ENCODE results near the gene LPAR1.

Gene LPAR1

DNA sequence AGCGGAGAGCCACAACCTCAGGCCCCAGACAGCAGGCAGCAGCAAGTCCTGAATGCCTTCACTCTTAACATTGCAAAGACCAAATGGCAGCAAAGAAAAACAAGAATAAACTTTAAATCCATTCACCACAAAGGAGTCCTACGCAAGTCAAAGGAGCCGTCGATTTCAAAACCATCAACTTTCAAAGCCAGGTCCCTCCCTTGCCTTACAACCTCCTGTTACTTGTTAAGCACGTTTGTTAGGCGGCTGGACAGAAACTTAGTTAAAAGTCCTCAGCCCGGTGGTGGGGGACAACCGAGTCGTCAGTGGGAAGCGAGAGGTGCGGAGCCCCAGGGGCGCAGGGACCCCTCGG is 938 bp downstream of the LPAR1 start:
- DNase-seq: peak; percentile 67

DNA sequence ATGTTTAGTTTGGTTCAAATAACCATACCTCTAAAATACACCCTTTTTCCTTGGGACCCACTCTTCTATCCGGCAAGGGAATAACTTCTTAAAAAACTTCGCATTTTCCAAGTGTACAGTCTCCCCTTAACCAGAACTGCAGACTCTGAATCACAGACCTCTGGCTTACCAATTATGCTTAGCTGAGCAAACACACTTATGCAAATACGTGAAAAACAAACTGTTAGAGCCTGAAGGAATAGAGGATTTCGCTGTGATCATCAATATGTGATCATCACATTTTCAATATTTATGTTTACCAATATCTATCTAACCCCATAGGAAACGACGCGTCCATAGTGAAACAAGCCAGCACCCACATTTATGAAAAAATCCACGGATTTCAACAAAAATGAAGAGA is 1.3 kb downstream of the LPAR1 start:
- peak; percentile 23 for DNase-seq

DNA sequence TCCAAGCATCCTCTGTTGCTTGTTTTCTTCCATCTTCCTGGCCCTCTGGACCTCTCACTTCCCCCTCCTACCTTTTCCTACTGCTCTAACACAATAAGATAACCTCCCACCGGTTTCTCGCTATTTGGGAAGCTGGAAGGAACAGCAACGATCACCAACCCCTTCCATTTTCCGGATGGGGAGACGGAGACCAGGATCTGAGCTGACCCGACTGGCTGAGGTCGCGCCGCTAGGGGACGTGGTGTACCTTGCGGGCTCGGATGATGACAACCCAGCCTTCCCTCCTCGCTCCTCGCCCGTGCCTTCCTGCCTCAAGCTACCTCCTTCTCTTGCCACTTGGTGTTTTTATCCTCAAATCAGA is 1.9 kb downstream of the LPAR1 start:
- peak; percentile 55 for DNase-seq

DNA sequence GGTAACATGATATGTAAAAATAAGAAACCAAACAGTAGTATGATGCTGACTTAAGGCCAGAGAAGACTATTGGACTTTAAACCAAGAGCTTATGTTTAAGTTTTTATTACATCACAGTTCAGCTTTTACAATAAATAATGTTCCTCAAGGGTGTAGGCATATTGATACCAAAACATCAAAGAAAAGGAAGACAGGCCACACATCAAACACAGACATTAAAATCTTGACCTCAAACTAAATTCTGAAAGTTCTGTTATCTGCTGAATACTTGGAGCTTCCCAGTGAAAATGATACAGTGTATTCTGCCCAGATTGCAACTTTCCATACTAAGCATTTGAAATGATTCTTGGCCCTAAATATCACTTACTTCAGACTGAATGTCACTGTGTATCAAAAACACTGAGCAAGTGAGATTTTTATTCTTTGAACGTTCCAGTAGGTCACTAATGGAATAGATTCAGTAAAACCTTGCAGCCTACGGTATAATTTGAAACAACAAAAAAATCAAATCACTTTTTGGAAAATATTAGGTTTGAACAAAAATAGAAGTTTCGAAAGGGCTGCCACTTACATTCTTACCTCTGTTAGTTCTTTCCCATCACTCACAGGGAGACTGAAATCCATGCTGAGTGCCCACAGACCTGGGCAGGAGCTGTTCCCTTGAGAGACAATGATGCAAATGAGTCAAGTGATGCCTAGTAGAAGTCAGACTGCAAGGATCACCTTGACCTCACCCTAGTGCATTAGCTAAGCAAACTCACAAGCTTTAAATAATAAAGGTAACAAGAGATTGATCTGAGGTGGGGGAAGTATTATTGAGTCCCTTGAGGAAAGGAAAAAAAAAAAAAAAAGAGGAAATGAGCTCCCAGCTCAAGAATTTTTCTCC is 2.5 kb downstream of the LPAR1 start:
- DNase-seq: no peak

DNA sequence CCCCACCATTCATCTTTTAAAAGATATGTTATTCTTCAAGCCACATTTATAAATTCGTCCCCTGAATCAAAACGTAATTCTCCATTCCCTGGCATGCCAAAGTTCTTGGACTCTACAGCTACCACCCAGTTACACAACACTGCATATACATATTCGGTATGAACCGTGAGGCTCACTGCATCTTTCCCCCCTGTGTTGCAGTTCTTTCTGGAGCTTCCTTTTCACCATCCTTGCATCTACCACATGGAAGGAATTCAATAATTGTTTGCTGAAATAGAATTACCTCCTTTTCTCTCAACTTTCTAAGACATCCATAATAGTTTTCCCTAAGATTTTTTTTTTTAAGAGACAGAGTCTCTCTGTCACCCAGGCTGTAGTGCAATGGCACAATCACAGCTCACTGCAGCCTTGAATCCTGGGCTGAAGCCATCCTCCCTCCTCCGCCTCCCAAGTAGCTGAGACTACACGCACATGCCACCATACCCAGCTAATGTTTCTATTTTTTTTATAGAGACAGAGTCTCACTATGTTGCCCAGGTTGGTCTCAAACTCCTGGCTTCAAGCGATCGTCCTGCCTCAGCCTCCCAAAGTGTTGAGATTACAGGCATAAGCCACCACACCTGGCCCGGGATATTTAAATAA is 3.3 kb downstream of the LPAR1 start:
- DNase-seq: no peak

DNA sequence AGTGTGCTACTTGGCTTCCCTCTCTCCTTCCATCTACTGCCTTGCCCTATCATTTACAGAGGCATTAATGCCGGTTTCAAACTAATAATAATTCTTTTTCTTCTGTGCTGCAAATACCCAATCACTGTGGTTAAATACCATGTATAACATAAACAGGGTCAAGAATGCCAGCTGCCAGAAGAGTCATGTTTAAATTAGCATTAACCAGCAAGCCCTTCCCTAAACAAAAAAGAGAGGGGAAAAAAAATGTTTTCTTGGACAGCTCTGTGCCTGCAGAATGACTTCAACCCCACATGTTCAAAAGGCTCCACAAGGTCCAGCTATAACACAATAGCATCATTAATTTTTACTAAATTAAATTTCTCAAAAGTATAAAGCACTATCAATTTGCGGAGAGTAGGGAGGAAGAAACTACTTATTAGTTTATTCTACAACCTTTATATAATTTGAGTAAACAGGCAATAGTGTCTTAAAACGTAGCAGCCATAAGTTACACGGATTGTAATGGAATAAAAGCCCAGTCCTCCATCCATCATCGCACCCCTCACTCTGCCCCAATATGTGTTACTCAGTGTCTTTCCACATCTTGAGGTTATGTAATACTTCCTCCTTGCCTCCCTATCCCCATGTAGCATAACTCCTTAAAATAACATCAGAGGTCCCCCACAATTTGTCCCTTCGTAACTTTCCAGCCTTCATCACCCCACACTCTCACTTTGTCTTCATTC is 3.9 kb downstream of the LPAR1 start:
- no peak for DNase-seq

DNA sequence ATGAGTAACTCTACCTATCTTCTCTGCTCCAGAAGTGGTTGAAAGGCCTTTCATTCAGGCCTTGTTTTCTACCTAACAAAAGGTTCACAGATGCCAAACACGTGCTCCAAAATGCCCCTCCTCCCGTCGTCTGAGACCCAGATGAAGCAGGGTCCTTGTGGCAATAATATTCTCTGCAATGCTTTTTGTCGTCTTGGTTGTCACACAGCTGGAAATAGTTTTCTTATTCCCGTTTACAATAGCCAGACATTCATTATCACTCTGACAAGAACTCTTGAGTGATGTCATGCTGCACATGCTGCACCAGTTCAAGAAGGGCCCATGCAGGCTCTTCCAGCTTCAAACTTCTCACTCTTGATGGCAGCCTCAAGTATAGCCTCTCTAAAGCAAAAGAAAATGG is 7.8 kb downstream of the LPAR1 start:
- no peak for DNase-seq

DNA sequence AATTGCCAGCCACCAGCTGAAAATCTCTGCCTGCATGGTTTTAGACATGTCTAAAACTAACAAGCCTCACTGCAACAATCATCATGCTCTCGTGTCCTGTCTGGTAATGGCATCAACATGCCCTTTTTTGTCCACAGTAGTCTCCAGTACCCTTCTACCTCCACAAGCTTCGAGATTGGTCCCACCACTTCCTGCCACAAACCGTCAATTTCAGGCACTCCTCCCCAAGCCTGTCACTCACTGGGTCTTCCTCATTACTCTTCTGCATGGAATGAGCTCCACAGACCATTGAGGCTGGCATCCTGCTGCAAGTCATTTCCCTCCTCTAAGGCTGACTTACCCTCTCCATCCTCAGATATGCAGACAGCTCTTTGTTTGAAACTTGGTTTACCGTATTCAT is 9.0 kb downstream of the LPAR1 start:
- DNase-seq: no peak

DNA sequence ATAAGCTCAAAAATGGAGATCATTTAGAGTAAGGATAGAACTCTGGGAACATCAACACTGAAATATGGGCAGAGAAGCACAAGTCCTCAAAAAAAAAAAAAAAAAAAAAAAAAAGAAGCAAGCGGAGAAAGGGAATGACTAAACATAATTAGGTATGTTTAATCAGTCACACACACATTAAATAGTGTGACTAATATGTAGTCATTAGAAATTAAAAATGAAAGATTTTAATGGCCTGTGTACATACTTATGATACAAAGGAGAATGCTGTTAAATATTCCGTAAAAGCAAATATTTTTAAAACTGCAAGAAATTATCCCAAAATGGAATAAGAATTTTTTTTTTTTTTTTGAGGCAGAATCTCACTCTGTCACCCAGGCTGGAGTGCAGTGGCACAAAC is 10.5 kb downstream of the LPAR1 start:
- no peak for DNase-seq

DNA sequence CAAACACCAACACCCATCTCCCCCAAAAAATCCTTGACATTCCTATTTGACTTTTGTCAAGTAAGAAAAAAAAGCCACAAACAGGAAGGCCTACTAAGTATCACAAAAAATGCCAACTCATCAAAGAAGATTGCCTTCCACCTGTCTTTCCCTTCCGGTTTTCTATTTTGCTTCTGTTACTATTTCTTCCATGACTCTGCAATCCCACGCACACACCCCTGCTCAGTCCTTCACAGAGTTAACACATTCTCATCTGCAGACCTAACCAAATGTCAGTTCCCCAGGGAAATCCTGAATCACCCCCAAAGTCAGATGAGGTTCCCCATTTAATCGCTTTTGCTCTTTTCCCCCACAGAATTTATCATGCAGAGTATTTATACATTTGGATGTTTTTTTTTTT is 15.1 kb downstream of the LPAR1 start:
- no peak for DNase-seq

DNA sequence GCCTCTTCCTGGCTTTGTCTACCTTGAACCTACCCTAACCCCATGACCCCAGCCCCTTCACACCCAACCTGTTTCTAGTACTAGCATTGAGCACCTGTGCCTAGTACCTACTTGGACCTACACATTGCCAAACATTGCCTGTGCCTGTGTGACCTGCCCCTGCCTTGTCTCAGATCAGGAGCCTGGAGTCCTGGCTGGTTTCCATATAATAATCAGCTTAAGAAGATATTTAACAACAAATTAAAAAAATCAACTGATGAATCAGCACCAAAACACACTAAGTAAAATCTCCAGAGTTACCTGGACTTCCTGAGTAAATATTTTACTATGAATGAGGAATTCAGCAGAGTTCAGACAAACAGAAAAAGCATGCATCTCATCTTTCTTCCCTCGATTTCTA is 17.7 kb downstream of the LPAR1 start:
- DNase-seq: no peak

DNA sequence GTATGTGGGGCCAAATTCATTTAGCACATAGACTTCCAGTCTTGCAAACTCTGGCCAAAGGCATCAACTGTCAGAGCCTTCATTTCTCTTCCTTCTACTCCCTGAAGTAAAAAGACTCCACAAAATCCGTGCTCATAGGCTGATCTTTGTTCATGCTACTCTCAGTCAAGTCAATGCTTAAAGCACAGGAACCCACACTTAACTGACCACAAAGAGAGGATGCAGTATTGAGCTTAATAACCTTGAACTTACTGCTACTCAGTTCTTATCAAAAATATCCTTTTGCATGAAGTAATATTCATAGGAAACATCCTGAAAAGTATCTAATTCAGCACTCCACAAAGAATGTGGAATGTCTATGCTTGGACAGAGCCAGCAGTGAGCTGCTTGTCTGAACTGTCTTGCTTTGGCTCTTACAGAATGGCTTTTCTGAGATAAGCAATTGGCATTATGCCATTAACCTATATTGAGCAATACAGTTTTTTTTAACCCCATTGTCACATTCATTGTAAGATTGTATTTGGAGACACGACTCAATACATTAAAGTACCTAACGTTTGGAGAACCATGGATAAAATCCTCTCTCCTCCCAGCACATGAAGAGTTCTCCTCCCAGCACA is 21.7 kb downstream of the LPAR1 start:
- DNase-seq: no peak

DNA sequence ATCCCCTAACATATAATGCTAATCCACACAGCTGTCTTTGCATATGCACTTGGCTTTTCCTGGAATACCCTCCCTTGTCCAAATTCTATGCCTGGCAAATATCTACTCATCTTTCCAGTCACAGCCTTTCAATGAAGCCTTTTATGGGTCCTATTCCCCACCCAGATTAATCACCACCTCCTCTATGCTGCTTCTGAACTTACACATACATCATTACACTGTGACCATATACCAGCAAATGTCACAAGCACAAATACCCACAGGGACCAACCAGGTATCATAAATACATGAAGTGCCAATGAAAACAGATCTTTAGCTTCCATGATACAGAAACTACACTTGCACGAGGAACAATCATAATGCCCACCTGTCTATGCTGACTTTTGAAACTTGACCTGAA is 22.3 kb downstream of the LPAR1 start:
- no peak for DNase-seq

DNA sequence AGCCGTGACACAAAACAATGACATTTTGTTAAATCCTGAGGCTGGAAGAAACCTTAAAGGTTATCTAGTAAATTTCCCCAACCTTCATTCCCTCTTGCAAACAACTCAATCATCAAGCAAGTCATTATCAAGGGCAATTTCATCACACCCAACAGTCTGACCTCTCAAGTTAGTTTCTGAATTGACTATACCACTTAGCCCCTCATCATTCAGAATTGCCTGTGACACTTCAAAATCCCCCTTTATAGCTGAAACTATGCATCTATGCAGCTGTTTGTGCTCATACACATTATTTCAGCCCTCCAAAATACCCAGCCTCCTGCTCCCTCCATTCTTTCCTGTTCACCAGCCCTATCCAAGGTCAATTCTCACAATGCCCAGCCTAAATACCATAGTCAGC is 24.6 kb downstream of the LPAR1 start:
- no peak for DNase-seq

DNA sequence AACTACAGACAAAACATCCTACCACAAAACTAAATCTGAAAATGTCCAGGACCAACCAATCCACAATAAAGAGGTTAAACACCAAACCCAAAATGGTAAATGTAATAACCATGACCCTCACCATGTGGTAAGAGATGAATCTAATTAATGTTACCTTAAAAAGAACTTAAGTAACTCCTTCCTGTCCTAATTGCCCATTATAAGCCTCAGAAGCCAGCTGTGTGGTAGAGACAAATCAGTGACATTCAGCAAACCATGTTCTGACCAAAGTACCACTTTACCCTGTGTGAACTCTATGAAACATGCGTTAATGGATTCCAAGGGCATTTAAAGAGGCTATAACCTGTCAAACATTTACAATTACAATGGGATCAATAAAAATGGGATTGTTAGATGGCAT is 25.0 kb downstream of the LPAR1 start:
- DNase-seq: no peak

DNA sequence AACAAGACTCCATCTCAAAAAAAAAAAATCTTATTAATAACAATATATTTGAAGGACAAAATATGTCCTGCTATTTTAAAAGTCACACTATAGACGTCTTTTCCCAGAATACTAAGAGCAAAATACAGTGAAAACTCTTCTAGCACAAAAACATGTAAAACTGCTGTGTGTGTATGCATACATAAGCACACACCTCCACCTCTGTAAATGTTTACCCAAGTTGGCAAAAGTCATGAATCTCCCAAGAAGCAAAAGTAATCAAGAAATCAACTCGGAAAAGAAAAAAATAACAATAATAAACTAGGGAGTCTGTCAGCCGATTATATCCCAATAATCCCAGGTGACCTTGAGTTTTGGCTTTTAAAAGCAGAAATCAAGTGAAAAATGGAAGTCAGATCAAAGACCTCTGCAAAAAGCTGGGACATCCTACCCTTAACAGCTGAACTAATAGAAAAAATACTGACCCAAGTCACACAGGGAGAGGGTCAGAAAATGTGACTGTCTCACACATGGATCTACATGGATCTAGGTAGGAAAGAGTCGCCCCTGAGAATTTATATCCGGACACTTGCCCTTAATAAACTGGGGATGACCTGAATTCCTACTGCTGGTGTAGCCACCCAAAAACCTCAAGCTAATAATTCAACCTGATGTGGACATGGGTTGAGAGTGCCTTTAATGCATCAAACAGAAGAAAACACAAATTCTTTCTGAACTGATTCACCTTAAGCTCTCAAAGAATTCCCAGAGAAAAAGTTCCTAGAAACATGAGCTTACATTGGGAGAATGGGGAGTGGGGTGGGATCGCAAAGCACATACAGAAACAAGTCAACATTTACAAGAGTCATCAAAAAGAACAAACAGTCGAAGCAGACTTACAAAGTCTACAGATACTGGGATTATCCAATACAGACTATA is 29.9 kb downstream of the LPAR1 start:
- no peak for DNase-seq

DNA sequence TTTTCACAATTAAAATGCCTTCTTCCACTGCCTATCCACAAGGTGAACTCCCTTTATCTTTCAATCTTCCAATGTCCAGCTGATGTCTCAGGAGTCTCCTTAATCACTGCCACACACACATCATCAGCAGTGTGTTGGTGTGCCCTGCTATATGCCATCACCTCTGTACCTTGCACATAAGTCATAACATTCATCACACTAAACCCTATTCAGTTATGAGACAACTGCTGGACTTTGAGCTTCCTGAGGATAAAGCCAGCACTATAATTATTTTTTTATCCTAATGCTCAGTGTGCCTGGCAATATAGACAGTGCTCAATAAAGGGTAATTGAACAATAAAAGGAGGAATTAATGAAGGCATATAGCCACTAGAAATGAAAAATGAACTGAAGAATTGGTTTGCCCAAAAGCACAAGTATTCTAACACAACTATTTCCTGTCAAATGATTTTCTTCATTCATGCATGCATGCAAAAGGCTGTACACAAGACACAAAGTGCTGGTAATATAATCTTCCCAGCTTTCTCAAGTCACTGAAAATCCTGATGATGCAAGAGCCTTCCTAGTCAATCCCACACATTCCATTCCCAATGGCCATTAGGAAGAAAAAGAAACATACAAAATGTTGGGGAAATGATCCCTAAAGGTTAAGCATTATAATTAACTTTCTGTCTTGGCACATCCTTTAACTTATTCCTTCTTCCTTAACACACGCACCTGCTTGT is 32.4 kb downstream of the LPAR1 start:
- DNase-seq: no peak

DNA sequence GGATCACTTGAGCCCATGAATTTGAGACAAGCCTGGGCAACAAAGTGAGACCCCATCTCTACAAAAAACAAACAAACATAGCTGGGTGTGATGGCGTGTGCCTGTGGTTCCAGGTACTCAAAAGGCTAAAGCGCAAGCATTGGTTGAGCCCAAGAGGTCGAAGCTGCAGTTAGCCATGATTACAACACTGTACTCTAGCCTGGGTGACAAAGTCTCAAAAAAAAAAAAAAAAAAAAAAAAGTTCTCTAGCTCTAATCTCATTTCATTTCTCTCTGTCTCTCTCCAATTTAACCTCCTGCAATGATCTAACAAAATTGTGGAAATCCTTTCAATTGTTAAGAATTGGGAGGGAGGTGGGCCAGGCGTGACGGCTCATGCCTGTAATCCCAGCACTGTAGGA is 33.3 kb downstream of the LPAR1 start:
- no peak for DNase-seq

DNA sequence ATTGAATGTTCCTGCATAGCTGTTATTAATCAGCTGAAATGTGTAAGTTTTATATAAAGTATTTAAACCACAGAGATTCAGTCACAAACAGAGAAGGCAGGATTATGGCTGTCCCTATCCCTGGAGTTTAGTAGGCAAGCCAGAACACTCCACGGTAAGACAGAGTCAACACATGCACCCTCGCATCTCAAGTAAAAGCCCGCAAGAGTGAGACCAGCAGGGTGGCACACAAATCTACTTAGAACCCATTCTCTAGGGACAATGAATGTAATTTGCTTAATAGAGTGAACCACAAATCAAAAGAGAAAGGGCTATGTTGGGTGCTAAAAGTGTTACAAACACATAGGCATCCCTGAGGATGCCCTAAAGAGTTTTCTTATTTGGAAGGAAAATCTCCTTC is 35.1 kb downstream of the LPAR1 start:
- no peak for DNase-seq

DNA sequence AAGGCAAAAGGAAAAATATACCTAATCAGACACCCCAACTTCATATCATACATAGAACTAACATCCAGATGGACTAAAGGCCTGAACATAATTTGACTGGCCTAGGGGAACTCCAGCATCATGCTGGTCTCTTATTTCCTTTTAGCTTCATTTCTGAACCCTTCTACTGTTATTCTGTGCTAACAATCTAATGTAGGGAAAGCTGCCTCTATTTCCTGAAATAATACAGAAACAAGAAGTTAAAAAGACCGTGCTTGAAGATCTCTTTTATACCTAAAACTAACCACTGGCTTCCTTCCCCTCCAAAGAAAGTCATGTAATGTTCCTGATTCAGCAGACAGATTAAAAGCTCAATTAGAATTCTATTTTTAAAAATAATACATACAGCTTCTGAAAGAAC is 36.7 kb downstream of the LPAR1 start:
- DNase-seq: no peak

DNA sequence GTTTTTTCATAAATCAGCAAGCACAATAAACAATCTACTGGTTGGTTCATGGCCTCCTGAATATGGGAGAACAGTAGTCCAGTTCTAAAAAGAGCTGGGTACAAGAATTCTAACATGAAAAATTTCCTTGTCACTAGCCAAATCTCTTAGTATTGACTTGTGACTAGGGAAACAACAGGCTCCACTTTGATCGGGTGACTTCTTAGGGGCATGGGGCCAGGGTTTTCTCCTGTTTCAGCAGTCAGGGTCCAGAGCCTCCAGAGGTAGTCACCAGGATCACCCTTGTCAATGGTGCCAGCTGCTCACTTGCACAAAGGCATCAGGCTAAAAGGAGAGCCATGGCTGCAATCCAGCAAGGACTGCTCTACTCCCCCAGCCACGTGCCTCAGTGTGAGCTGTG is 38.1 kb downstream of the LPAR1 start:
- no peak for DNase-seq

DNA sequence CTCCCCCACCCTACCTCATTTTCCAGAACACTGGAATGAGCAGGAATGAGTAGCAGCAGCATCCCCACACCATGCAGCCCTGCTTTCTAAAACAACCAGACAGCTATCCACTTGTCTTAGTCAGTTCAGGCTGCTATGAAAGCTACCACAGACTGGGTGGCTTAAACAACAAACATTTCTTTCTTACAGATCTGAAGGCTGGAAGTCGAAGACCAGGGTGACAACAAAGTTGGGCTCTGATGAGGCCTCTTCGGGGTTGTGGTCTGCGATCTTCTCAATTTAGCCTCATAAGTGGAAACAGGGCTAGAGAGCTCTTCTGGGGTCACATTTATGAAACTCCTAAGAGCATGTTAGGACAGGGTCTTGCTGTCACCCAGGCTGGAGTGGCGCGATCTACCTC is 38.9 kb downstream of the LPAR1 start:
- DNase-seq: no peak

All from retina (tissue), 1 donor.